Measurements from ENCODE around the gene PUM2.

The PUM2 gene

DNA sequence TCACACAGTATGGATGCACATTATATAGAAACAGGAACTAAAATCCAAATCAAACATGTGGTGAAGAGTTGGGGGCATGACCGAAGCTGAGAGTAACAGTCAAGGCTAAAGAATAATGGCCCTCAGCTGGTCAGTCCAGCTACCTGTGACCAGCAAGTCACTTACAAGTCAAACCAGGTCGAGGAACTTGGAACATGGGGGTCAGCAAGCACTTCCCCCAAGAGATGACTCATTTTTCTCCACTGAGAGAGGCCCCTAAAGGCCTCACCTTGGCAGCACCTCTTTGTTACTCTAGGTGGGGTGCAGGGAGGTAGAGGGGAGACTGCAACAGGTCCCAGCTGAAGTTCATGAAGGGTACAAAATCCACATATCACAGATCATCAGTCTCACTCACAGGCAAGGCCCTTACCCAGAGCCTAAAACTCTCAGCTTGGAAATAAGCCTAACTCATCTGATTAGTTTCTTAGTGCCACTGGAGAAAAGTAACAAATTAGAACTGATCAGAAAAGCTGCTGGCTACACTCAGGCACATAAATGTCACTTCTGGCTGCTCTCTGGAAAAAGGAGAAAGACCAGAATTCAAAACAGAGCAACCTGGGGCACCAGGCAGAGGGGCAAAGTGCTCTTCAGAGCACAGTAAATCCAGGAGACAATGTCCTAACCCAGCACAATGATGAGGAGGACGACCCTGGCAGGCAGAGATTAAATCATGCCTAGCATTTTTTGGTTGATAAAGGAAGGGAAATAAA lies 129.7 kb downstream of the PUM2 start:
- TF ChIP-seq YY1 (IDR thresholded peaks at IDR 0.05; ENCODE audit: insufficient read depth, insufficient read length) (no peak), SUZ12 (IDR thresholded peaks at IDR 0.05; ENCODE audit: extremely low read depth, insufficient read depth, insufficient read length) (no peak), ZNF274 (IDR thresholded peaks at IDR 0.05; ENCODE audit: low read depth, low read length) (no peak)
- Histone ChIP-seq H3K9ac (ENCODE audit: insufficient read length, low read depth) (no peak overlapping the region), H3K4me3 (ENCODE audit: insufficient read length, low read depth) (no peak overlapping the region), H3K4me1 (ENCODE audit: insufficient read depth, insufficient read length) (peaks cover 6% of the 10 kb centered on the region), H3K36me3 (ENCODE audit: insufficient read depth, insufficient read length, low read length) (peaks cover 22% of the 10 kb centered on the region), H3K9me3 (ENCODE audit: insufficient read depth, low read length) (no peaks in the 10 kb centered on the region), H3K27me3 (ENCODE audit: insufficient read depth, insufficient read length) (peaks cover 7% of the 10 kb centered on the region)
- no peak for DNase-seq (ENCODE audit: low read depth, low spot score)

DNA sequence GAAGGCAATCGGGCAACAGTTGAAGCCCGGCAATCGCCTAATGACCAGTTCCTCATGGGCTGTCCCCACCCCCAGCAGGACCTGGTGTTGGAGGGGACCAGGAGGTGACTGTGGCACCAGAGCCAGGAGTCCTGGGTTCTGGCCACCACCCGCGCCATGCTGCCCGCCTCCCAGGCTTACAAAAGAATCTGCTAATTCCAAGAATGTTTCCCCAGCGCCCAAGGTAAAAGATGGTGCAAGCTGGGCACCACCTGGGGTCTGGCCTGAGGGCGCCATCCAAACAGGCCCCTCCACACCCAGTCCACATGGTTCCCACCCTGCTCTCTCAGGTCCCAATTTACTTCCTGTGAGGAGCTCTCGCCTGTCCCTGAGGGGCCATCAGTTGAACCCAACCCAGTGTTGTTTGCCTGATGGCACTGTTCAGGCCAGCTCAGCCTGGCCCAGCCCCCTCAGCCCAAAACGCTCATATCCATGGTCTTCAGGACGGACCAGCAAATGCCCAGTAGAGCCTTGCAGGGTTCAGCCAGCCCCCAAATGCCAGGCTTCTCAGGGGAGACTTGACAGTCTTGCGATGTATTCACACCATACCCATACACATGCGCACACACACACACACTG lies 130.8 kb downstream of the PUM2 start:
- Histone ChIP-seq H3K36me3 (ENCODE audit: insufficient read depth, insufficient read length, low read length) (peaks cover 27% of the 10 kb centered on the region), H3K9me3 (ENCODE audit: insufficient read depth, low read length) (no peaks in the 10 kb centered on the region), H3K4me1 (ENCODE audit: insufficient read depth, insufficient read length) (peaks cover 6% of the 10 kb centered on the region), H3K4me3 (ENCODE audit: insufficient read length, low read depth) (no peak overlapping the region), H3K9ac (ENCODE audit: insufficient read length, low read depth) (no peak overlapping the region), H3K27me3 (ENCODE audit: insufficient read depth, insufficient read length) (peaks cover 4% of the 10 kb centered on the region)
- TF ChIP-seq YY1 (IDR thresholded peaks at IDR 0.05; ENCODE audit: insufficient read depth, insufficient read length), result no peak
- no peak for TF ChIP-seq SUZ12 (IDR thresholded peaks at IDR 0.05; ENCODE audit: extremely low read depth, insufficient read depth, insufficient read length)
- TF ChIP-seq ZNF274 (IDR thresholded peaks at IDR 0.05; ENCODE audit: low read depth, low read length), result no peak
- DNase-seq (ENCODE audit: low read depth, low spot score), result no peak

DNA sequence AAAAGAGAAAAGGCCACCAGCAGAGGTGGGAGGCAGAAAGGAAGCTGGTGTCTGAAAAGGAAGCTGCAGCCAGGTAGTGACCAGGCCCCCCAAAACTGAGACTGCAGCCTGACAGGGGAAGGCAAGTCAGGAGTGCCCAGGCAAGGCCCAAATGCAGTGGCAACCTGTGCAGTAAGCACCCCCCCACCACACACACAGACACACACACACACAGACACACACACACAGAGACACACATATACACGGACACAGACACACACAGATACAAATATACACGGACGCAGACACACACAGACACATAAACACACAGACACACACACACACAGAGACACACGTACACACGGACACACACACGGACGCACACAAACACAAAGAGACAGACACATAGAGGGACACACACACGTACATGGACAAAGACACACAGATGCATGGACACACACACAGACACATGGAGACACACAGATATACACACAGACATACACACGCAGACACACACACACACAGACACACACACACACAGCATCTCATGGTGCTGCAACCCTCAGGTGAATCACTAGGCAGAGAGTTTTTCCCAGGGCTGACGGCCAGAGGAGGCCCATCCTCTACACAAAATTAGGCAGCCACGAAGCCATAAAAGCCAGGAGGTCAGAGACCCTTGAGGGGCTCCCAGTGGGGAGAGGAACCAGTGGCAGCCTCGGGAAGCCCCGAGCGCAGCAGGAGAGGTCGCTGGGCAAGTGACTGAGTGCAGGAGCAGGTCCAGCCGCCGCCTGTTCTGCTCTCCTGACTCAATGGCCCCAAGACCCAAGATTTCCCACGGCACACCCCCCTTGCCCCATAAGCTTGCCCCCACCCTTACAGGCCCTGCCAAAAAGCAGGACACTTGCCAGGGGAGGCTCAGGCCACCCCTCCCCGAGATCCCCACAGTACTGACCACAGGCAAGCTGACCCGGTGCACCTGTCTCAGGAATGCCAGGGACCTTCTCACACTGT lies 132.0 kb downstream of the PUM2 start:
- TF ChIP-seq YY1 (IDR thresholded peaks at IDR 0.05; ENCODE audit: insufficient read depth, insufficient read length), result no peak
- H3K4me1 ChIP-seq (ENCODE audit: insufficient read depth, insufficient read length), result peaks cover 6% of the 10 kb centered on the region
- no peak overlapping the region for H3K4me3 ChIP-seq (ENCODE audit: insufficient read length, low read depth)
- H3K27me3 ChIP-seq (ENCODE audit: insufficient read depth, insufficient read length), result peaks cover 4% of the 10 kb centered on the region
- no peaks in the 10 kb centered on the region for H3K9me3 ChIP-seq (ENCODE audit: insufficient read depth, low read length)
- DNase-seq (ENCODE audit: low read depth, low spot score), result no peak
- peaks cover 29% of the 10 kb centered on the region for H3K36me3 ChIP-seq (ENCODE audit: insufficient read depth, insufficient read length, low read length)
- no peak overlapping the region for H3K9ac ChIP-seq (ENCODE audit: insufficient read length, low read depth)

DNA sequence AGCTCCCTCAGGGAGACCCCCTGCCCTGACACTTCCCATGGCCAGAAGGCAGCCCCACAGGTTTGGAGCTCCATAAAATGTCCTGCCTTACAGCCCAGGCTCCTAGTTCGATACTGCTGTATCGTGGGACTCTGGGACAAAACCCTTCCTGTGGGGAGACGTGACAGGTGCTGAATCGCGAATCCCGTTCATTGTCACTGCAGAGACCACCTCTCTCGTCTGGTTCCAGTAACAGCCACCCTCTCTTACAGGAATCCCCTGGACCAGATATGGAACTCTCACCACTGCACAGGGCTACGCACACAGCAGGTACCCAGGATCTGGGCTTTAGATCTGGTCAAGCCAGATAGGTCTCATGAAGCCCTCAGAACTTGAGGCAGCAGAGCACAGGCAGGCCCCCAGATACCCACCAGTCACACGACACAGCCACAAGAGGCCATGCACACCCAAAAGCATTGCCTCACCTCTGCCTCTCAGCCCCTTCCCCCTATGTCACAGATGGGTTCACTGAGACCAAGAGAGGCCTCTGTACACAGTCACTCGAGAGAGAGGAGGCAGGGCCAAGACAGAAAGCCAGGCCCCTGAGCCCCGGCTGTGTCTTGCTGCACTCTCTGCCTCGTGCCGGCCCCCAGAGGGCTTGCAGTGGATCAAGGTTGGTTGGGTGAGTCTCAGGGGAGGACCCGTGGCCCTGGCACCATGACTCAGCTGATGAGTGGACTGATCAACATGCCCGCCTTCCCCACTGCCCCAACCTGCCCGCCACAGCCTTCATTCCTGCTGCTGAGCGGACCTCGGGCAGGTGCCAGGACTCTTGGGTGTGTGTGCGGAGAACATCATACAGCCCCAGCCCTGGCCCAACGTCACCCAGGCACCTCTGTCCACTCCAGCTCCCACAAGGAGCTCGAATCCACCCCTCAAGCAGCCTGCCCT lies 133.3 kb downstream of the PUM2 start:
- H3K4me3 ChIP-seq (ENCODE audit: insufficient read length, low read depth), result no peak overlapping the region
- peaks cover 27% of the 10 kb centered on the region for H3K36me3 ChIP-seq (ENCODE audit: insufficient read depth, insufficient read length, low read length)
- DNase-seq (ENCODE audit: low read depth, low spot score), result no peak
- peaks cover 12% of the 10 kb centered on the region for H3K4me1 ChIP-seq (ENCODE audit: insufficient read depth, insufficient read length)
- no peak overlapping the region for H3K9ac ChIP-seq (ENCODE audit: insufficient read length, low read depth)
- TF ChIP-seq SUZ12 (IDR thresholded peaks at IDR 0.05; ENCODE audit: extremely low read depth, insufficient read depth, insufficient read length) (no peak), ZNF274 (IDR thresholded peaks at IDR 0.05; ENCODE audit: low read depth, low read length) (no peak), YY1 (IDR thresholded peaks at IDR 0.05; ENCODE audit: insufficient read depth, insufficient read length) (no peak)
- no peaks in the 10 kb centered on the region for H3K27me3 ChIP-seq (ENCODE audit: insufficient read depth, insufficient read length)
- no peaks in the 10 kb centered on the region for H3K9me3 ChIP-seq (ENCODE audit: insufficient read depth, low read length)

DNA sequence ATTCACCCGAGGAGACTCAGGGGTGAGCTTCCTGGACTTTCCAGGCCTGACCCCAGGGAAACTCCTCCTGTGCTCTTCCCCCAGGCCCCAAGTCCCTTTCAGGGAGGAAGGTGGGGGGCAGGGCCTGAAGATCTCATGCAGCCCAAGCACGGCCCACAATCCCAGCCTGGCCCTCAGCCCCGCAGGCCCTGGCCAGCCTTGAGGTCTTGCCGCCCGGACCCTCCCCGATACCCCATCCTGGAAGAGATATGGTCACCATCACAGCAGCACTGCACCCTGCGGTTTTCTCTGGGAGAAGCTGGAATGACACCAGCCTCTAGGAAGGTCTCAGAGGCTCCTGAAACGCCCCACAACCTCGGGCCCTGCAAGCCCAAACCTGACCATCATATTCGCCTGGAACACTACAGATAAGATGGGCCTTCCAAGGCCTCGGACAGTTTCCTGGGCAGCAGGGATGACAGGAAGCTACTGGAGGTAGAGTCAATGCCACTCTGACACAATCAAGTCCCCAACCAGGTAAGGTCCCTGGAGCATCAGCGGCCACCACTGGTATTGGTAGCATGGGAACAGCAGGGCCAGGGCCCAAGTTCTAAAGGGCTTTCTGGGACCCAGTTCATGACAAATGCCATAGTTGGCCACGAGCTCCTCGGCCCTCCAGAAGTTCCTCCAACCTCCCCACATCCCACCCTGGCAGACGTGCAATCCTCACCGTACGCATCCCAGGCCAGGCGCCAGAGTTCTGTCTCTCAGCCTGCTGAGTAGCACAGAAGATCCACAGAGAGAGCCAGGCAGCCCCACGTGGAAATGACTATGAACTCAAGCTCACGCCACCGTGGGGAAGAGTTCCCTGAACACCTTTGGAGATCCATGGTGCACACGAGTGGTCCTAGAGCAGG lies 134.3 kb downstream of the PUM2 start:
- Histone ChIP-seq H3K27me3 (ENCODE audit: insufficient read depth, insufficient read length) (no peaks in the 10 kb centered on the region), H3K4me1 (ENCODE audit: insufficient read depth, insufficient read length) (peaks cover 9% of the 10 kb centered on the region), H3K36me3 (ENCODE audit: insufficient read depth, insufficient read length, low read length) (peaks cover 27% of the 10 kb centered on the region), H3K4me3 (ENCODE audit: insufficient read length, low read depth) (no peak overlapping the region), H3K9me3 (ENCODE audit: insufficient read depth, low read length) (no peaks in the 10 kb centered on the region), H3K9ac (ENCODE audit: insufficient read length, low read depth) (no peak overlapping the region)
- no peak for DNase-seq (ENCODE audit: low read depth, low spot score)
- TF ChIP-seq YY1 (IDR thresholded peaks at IDR 0.05; ENCODE audit: insufficient read depth, insufficient read length) (no peak), SUZ12 (IDR thresholded peaks at IDR 0.05; ENCODE audit: extremely low read depth, insufficient read depth, insufficient read length) (no peak), ZNF274 (IDR thresholded peaks at IDR 0.05; ENCODE audit: low read depth, low read length) (no peak)
